Liver (tissue), 9 donors: ENCODE results near the gene PLG. TPM values are rescaled to one million over a fixed set of nuclear protein-coding genes. Genes with fewer than 3 reads are reported as not detected.

Experiments
- DNase-seq: peaks from one replicate; pipeline ENCODE4 v3.0.0-alpha.2; 2017; ENCODE audit warnings: low spot score
- H3K27ac ChIP-seq, 2 donors: one replicate each; pipeline ENCODE4 v1.7.0; 2013; ENCODE audit warnings: inconsistent platforms in 2 of 2, low read length in 2 of 2, control low read depth in 1 of 2, low read depth in 1 of 2, mild to moderate bottlenecking in 1 of 2
- H3K27me3 ChIP-seq, 4 donors: one replicate each; pipeline versions ENCODE4 v1.6.1 to v1.7.0; 2013; ENCODE audit warnings: low read length in 3 of 4, inconsistent platforms in 1 of 4, mild to moderate bottlenecking in 1 of 4, moderate library complexity in 1 of 4; ENCODE audit not compliant: control insufficient read depth in 4 of 4, insufficient read depth in 4 of 4
- H3K36me3 ChIP-seq, 4 donors: one replicate each; pipeline versions ENCODE4 v1.6.1 to v1.7.0; 2013; ENCODE audit warnings: low read length in 3 of 4, mild to moderate bottlenecking in 3 of 4, low read depth in 1 of 4, moderate library complexity in 1 of 4; ENCODE audit not compliant: control insufficient read depth in 4 of 4, insufficient read depth in 3 of 4
- H3K4me1 ChIP-seq, 4 donors: one replicate each; pipeline versions ENCODE4 v1.6.1 to v1.7.0; 2013; ENCODE audit warnings: low read length in 3 of 4, mild to moderate bottlenecking in 3 of 4, moderate library complexity in 1 of 4; ENCODE audit not compliant: control insufficient read depth in 4 of 4, insufficient read depth in 4 of 4
- H3K4me3 ChIP-seq, 3 donors: one replicate each; pipeline versions ENCODE4 v1.6.1 to v1.7.0; 2013; ENCODE audit warnings: low read length in 3 of 3, control low read depth in 1 of 3, low read depth in 1 of 3, mild to moderate bottlenecking in 1 of 3
- H3K9ac ChIP-seq, 2 donors: one replicate each; pipeline ENCODE4 v1.7.0; 2013; ENCODE audit warnings: low read length in 2 of 2, mild to moderate bottlenecking in 2 of 2, moderate library complexity in 2 of 2, control low read depth in 1 of 2, low read depth in 1 of 2
- H3K9me3 ChIP-seq, 4 donors: one replicate each; pipeline versions ENCODE4 v1.6.1 to v1.7.0; 2013; ENCODE audit warnings: low read length in 3 of 4; ENCODE audit not compliant: control insufficient read depth in 4 of 4
- ATF3 ChIP-seq: IDR thresholded peaks from 2 replicates; pipeline ENCODE4 v1.6.1; 2016; ENCODE audit warnings: antibody characterized with exemption
- CTCF ChIP-seq: fragments of 150-350 bp; IDR thresholded peaks from 2 replicates; pipeline ENCODE4 v1.5.1; 2017; ENCODE audit warnings: improper control_type of control experiment, low read depth, low read length; ENCODE audit not compliant: missing input control
- EGR1 ChIP-seq, 2 donors: IDR thresholded peaks; 2 replicates each; pipeline ENCODE4 v1.6.1; 2016 to 2018; ENCODE audit warnings: antibody characterized with exemption in 2 of 2, low read depth in 2 of 2
- FOXA1 ChIP-seq: IDR thresholded peaks from 2 replicates; pipeline ENCODE4 v1.6.1; 2016; ENCODE audit warnings: antibody characterized with exemption
- FOXA2 ChIP-seq: IDR thresholded peaks from 2 replicates; pipeline ENCODE4 v1.6.1; 2016; ENCODE audit warnings: antibody characterized with exemption
- GABPA ChIP-seq, 2 donors: IDR thresholded peaks in 1 of 2; conservative IDR thresholded peaks in 1 of 2; 2 replicates each; pipeline ENCODE4 v1.6.1; 2016; ENCODE audit warnings: antibody characterized with exemption in 2 of 2, mild to moderate bottlenecking in 1 of 2, moderate library complexity in 1 of 2
- HNF4A ChIP-seq, 2 donors: conservative IDR thresholded peaks; 2 replicates each; pipeline ENCODE4 v1.6.1; 2016; ENCODE audit warnings: antibody characterized with exemption in 2 of 2, mild to moderate bottlenecking in 2 of 2
- MAX ChIP-seq: IDR thresholded peaks from 2 replicates; pipeline ENCODE4 v1.6.1; 2016; ENCODE audit warnings: antibody characterized with exemption
- NR2F2 ChIP-seq: IDR thresholded peaks from 2 replicates; pipeline ENCODE4 v1.6.1; 2016; ENCODE audit warnings: antibody characterized with exemption
- RAD21 ChIP-seq, 2 donors: IDR thresholded peaks; 2 replicates each; pipeline ENCODE4 v1.6.1; 2016; ENCODE audit warnings: antibody characterized with exemption in 2 of 2, mild to moderate bottlenecking in 2 of 2
- RXRA ChIP-seq, 2 donors: IDR thresholded peaks; 2 replicates each; pipeline ENCODE4 v1.6.1; 2017 to 2018; ENCODE audit warnings: antibody characterized with exemption in 2 of 2, mild to moderate bottlenecking in 1 of 2
- ZBTB33 ChIP-seq: IDR thresholded peaks from 2 replicates; pipeline ENCODE4 v1.6.1; 2016; ENCODE audit warnings: antibody characterized with exemption
- WGBS: extraction: QIAGEN DNeasy Blood & Tissue Kit; methylation state at CpG from one replicate; pipeline ENCODE4 v1.1.7; 2013; 5-methylcytosine and 5-hydroxymethylcytosine counted together
- polyA plus RNA-seq, 2 donors: library from polyadenylated mRNA; stranded (reverse) in 1 of 2; unstranded in 1 of 2; fragments of 200-250 nt in 1 of 2; fragments of >200 nt in 1 of 2; fragmentation: Nextera tagmentation in 1 of 2; extraction: Ambion mirVana in 1 of 2; gene quantifications; one replicate each; pipeline versions ENCODE4 v1.2.1 to v1.2.3, GENCODE V29; 2013 to 2015
- total RNA-seq, 2 donors: library from RNA; depleted of rRNA; stranded (reverse); fragments of >200 nt; gene quantifications; one replicate each; pipeline ENCODE4 v1.2.3, GENCODE V29; 2014
- donor health status: healthy.
- donor health status: healthy.
- donor health status: healthy.
- donor health status: healthy.
- donor health status: healthy.

PLG gene
- total and polyA plus RNA-seq, 4 donors = 880 to 1,797 (median 1,257) TPM

- under 1% methylated on average over 55 of the region's 55 CpGs for WGBS
- peak overlapping the region in 2 of 3 donors; percentile 47 to 61 for H3K4me3 ChIP-seq
- TF ChIP-seq ZBTB33 = no peak
- TF ChIP-seq ATF3 = no peak
- TF ChIP-seq FOXA2 = no peak
- TF ChIP-seq CTCF = peak; percentile 82
- TF ChIP-seq RAD21 (IDR thresholded peaks at IDR 0.05) = peak; percentile 87 to 88
- H3K4me1 ChIP-seq = peaks cover 0 to 3% (median 3%) of the 10 kb centered on the region in 4 donors
- H3K27ac ChIP-seq = no peak overlapping the region
- DNase-seq = peak; percentile 69
- no peaks in the 10 kb centered on the region for H3K9me3 ChIP-seq
- no peak overlapping the region for H3K9ac ChIP-seq
- H3K27me3 ChIP-seq = no peaks in the 10 kb centered on the region
- H3K36me3 ChIP-seq = no peaks in the 10 kb centered on the region
Observed at GRCh38 chr6:160766989-160767646, 65.1 kb downstream of the PLG start.

- no peaks in the 10 kb centered on the region for H3K27me3 ChIP-seq
- H3K9ac ChIP-seq = no peak overlapping the region
- H3K4me1 ChIP-seq = peaks cover 0 to 3% (median 3%) of the 10 kb centered on the region in 4 donors
- H3K27ac ChIP-seq = no peak overlapping the region
- DNase-seq = no peak
- H3K36me3 ChIP-seq = no peaks in the 10 kb centered on the region
- WGBS = 38% methylated on average over 5 of the region's 5 CpGs
- H3K4me3 ChIP-seq = no peak overlapping the region
- TF ChIP-seq FOXA1 = no peak
- no peak for TF ChIP-seq FOXA2
- no peak for TF ChIP-seq CTCF
- no peak for TF ChIP-seq HNF4A (conservative IDR thresholded peaks at IDR 0.05)
- no peak for TF ChIP-seq RXRA (IDR thresholded peaks at IDR 0.05)
- no peak for TF ChIP-seq ATF3
- no peak for TF ChIP-seq EGR1 (IDR thresholded peaks at IDR 0.05; ENCODE audit: low read depth in 2 of 2)
- TF ChIP-seq NR2F2 = no peak
- TF ChIP-seq MAX = no peak
- no peak for TF ChIP-seq GABPA (IDR thresholded peaks at IDR 0.05 in 1 of 2, conservative IDR thresholded peaks at IDR 0.05 in 1 of 2)
- H3K9me3 ChIP-seq = no peaks in the 10 kb centered on the region
Observed at GRCh38 chr6:160767647-160768019, 65.6 kb downstream of the PLG start.
